HL-60 (cell line): ENCODE data around the gene NMNAT2.

Source experiments
- GABPA ChIP-seq: IDR thresholded peaks from 2 replicates; pipeline ENCODE4 v1.6.1; 2012; ENCODE audit warnings: low read depth
- TF ChIP-seq, protein P1 (sequence below): IDR thresholded peaks from one replicate; pipeline ENCODE4 v1.5.1; 2011; ENCODE audit warnings: low read length, control low read depth, inconsistent platforms; ENCODE audit not compliant: insufficient read depth

DNA sequence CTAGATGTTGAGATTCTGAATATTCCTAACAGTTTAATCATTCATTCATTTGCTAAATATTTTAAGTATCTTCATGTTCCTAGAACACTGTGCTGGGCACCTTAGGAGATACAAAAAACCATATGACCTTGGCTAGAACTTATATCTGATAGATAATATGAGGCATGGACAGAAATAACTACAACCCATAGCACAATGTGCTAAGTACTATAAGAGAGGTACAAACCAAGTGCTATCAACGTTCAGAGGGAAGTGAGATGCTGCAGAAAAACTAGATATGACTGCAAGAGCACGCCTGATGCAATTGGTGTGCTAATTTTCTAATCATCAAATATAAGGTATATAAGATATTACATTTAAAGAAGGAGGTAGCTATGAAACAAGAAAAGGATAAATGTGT lies 10.7 kb downstream of the NMNAT2 start:
- TF ChIP-seq, protein P1, sequence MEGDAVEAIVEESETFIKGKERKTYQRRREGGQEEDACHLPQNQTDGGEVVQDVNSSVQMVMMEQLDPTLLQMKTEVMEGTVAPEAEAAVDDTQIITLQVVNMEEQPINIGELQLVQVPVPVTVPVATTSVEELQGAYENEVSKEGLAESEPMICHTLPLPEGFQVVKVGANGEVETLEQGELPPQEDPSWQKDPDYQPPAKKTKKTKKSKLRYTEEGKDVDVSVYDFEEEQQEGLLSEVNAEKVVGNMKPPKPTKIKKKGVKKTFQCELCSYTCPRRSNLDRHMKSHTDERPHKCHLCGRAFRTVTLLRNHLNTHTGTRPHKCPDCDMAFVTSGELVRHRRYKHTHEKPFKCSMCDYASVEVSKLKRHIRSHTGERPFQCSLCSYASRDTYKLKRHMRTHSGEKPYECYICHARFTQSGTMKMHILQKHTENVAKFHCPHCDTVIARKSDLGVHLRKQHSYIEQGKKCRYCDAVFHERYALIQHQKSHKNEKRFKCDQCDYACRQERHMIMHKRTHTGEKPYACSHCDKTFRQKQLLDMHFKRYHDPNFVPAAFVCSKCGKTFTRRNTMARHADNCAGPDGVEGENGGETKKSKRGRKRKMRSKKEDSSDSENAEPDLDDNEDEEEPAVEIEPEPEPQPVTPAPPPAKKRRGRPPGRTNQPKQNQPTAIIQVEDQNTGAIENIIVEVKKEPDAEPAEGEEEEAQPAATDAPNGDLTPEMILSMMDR: no peak
- TF ChIP-seq GABPA: no peak
